Stimulated activated CD4-positive, alpha-beta T cell treated with anti-CD3 and anti-CD28 coated beads, Interleukin-15, amount 100 ng/mL, for 1 hour (primary cell): ENCODE measurements around the gene JUN.

Experiments
- DNase-seq, 2 donors: peaks; one replicate each; pipeline ENCODE4 v3.0.0-alpha.2; 2020; ENCODE audit warnings: low read depth in 1 of 2, low spot score in 1 of 2

JUN gene

DNA sequence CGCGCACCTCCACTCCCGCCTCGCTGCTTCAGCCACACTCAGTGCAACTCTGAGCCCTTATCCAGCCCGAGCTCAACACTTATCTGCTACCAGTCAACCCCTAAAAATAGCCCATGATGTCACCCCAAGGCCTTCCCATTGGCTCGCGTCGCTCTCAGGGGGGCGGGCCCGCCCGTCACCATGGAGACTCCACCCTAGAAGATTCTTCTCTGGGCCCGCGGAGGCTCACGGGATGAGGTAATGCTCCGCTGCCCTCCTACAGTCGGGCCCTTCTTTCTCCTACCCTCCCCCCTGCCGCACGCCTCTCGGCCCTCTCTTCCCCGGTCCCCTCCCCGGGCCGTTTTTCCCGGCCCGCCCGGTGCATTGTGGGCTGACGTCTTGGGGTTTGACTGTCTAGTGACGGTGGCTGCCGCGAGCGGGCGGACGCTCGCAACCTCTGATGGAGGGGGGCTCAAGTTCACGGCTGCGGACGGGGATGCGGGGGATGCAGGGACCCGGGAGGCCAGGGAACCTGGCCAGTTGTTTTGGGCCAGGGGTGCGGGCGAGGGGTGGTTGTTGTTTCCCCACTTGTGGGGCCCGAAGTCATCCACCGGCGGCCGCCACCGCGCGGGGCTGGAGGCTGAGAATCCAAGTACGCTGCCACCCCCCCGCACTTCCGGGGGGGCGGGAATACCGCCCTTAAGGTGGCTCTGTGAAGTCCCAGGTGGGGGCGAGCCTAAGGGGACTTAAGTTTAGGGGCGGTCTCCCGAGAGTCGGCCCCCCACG, at the start of gene JUN:
Gene JUN (minus strand): TSS at position 55 of the 765 bp plus-strand sequence. CDS start 977 bp downstream, outside the sequence.
- peak; percentile 94 to 98 for DNase-seq

DNA sequence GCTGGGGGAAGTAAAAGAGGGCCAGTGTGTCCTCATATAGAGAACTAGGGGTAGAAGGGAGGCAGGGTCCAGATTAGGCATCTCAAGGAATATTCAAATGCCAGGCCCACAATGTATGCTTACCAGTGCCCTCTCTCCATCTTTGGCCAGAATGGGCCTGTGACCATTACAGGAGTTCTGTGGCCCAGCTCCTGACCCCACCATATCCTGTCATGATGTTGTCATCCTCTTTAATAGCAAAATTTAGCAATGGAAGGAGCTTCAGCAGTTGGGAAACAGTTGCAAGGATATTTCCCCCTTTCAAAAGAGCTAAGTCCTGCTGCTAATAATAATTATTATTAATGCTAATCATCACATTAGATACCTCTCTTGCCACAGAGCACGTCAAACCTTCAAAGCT, 49.3 kb upstream of the JUN start:
- no peak for DNase-seq

DNA sequence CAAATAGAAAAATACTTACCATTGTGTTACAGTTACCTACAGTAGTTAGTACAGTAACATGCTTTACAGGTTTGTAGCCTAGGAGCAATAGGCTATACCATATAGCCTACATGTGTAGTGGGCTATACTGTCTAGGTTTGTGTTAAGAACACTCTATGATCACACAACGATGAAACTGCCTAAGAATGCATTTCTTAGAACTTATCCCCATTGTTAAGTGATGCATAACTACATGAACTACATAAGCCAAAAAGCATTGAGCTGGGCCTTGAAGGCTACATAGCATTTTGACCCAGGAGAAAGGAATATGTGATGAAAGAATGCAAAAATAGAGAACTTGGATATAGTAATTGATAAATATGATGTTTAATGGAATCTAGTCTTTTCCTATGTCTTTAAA, 46.4 kb upstream of the JUN start:
- no peak for DNase-seq

DNA sequence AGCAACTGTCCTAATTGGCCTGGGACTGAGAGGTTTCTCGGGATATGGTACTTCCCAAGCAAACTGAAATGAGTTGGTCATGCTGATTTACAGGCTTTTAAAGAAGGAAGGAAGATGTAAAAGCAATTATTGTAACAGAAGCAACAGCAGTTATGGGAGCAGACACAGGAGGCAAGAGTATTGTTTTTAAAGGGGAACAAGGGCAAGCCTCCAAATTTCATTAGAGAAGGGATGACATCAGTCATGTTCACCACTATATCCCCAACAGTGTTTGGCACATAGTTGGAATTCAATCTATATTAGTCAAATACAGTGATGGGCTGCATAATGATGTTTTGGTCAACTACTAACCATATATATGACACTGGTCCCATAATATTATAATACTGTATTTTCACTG, 46.0 kb upstream of the JUN start:
- no peak for DNase-seq

DNA sequence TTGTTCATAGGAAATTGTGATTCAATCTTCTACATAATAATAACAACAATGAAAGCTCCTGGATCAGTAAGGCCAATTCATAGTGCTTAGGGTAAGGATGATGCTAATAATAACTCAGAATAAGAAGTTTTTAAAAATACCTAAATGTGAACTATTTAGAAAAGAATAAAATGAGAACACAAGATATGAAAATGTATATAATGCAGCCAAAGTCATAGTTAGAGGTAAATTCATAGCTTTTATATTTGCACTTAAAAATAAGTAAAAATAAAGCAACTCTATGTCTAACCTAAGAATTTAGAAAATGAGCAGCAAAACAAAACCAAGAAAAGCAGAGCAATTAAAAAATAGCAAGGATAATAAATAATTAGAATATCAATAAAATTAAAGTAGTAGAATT, 43.5 kb upstream of the JUN start:
- no peak for DNase-seq

DNA sequence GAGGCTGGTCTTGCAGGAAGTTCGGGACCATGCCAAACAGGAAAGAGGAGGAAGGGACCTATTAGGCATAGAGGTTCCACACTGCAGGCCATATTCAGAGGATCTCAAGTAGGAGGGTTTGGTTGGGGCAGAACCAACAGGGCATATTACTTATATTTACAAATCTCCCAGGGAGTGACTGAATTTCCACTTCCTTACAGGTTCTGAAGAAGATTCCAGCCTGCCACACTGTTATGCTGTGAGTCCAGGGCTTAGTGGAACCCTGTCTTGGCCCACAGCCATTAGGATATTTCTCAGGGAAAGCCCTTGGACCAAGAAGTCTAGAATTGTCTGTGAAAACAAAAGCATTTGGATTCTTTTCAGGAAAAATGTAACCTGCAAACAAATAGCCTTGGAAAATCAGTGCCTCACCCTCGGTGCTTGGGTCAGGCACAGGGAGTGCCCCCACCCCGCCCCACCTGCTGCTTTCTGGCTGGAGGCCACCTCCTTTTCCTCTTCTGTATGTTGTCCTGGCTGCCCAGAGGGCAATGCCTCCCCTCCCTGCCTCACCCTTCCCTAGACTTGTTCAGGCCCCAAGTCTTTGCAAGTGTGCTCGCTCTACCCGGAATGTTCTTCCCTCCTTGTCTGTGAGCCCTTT, 41.0 kb upstream of the JUN start:
- no peak for DNase-seq

DNA sequence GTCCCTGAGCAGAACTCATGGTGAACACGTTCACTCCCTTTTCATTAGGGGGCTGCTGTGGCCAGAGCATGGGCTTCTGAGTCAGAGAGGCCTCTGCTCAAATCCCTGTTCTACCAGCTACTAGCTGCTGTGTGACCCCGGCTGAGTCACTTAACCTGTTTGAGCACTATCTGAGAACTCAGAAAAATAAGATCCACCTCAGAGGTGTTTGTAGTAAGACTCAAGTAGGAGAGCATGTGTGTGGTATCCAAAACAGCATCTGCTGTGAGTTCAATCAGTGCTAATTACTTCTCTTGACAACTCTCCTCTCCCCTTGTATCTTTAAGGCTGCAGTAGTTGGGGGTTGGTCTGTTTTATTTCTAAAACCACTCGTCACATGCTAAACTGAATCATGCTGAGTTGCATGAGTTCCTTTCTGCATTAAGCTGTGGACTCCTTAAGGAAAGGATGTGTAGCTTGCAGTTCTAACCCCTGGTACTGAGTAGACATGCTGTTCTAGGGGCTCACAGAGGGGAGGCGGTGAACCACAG, 39.7 kb upstream of the JUN start:
- no peak for DNase-seq

DNA sequence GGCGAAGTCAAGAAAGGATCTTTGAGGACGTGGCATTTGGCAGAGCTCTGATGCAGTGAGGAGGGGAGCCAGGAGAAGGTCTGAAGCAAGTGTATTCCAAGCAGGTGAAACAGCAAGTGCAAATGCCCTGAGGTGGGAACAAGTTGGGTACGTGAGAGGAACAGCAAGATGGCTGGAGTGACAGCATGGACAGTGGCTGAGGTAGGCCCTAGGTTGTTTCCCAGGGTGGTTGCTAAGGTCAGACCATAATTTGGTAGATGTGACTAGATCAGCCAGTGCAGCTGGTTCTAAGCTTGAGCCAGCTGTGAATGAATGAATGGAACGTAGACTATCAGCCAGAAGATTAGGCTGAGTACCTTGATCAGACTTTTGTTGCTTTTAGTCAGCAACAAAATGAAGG, 37.5 kb upstream of the JUN start:
- DNase-seq, result no peak

DNA sequence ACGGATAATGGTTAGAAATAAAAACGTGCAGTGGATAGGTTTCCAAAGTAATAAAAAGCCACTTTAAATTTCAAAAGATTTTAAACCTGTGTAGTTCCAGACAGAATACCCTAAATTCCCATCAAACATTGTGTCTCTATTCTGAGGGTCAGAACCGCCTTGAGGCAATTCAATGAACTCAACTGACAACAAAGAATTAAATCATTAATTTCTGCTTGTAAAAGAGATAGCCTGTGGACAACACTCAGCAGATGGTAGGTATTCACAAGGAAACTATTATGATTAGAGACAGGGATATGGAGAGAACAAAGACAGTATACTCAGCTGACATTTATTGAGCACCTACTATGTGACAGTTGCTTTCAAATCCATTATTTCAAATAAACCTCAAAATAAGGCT, 35.1 kb upstream of the JUN start:
- DNase-seq, result no peak

DNA sequence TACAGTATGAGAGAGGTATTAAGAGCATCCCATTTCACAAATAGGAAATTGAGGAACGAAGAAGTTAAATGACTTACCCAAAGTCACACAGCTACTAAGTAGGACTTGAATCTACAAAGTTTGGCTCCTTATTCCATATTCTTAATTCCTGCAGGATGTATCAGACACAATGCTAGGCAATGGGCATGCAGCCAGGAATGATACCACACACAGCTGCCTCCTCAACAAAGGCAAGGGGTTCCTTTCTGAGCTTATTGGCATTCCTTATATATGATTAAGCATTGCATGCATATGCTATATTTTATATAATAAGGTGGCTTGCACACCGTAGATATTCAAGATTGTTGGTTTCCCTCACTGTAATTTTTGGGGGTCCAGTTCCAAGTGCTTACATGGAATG, 34.2 kb upstream of the JUN start:
- no peak for DNase-seq

DNA sequence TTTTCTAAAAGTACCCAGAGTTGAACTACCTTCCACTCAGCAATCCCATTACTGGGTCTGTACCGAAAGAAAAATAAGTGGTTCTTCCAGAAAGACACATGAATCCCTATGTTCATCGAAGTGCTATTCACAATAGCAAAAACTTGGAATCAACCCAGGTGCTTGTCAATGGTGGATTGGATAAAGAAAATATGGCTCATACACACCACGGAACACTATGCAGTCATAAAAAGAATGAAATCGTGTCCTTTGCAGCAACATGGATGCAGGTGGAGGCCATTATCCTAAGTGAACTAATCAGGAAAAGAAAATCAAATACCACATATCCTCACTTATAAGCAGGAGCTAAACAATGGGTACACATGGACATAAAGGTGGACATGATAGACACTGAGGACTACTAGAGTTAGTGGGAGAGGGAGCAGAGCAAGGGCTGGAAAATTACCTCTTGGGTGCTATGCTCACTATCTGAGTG, 32.9 kb upstream of the JUN start:
- DNase-seq, result no peak

DNA sequence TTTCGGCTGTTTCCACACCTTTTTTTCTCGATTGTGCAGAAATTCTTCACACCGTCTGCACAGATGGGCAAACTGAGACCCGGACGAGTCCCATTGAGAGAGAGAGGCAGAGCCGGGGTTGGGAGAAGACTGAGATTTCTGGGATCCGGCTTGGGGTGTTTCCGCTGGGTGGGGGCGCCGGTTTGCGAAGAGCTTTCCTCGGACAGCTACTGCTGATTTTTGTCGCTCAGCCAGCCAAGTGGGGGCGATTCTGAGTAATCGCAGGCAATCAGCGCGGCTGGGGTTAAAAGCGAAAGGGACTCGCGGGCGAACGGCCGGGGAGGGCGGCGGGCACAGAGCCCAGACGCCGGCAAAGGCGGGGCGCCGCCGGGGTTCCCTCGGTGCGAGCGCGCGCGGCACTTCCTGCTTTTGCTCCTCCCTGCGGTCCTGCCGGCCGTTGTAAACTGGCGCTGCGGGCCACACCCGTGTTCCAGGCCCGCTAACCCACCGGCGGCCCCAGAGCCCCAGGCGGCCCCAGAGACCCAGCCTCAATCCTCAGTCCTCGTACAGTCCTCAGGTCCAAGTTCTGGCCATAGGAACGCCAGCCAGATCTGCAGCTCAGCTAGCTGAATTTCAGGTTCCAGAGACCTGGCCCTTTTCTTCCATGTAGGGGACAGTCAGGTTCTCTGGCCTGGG, 32.4 kb upstream of the JUN start:
- peak; percentile 66 to 71 for DNase-seq

DNA sequence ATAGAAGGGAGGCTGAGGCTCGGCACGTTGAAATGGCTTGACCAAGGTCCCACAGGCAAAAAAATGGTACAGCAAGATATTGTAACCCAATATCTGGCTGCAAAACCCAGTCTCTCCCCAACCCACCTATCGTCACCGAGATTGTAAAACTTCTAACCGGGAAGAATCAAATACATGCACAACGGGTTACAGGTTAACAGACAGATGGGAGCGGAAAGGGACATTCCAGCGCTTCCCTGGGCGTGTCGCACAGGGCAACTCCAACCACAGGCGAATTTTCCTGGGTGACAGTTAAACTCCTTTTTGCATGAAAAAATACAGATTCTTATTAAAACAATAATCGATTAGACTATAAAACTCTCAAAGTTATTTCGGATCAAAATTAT, 31.8 kb upstream of the JUN start:
- no peak for DNase-seq

DNA sequence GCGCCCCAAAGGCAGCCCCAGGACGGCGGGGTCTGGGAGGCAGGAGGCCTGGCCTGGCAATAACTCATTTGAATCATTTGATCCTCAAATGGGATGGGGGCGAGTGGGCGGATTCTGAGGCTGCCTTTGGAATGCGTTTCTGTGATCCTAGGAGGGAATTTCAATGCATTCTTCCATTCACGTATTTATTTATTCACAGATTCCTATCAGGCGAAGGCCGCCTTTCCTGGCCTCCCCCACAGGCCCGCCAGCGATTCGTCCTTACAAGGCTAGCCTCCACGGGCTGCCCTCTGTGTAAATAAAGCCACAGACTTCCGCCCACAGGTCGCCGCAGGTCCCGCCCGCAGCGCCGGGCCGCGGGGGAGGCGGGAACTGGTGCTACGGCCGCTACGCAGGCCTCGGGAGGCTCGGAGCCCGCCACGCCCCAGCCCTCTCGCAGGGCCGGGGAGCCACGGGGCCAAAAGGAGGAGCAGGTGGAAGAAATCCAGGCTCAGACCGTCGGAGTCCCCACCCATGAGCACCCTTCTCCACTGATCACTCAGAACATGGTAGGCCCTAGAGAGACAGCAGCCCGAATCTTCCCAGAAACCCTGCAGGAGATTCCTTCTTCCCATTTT, 31.3 kb upstream of the JUN start:
- DNase-seq, result peak; percentile 18 to 19

DNA sequence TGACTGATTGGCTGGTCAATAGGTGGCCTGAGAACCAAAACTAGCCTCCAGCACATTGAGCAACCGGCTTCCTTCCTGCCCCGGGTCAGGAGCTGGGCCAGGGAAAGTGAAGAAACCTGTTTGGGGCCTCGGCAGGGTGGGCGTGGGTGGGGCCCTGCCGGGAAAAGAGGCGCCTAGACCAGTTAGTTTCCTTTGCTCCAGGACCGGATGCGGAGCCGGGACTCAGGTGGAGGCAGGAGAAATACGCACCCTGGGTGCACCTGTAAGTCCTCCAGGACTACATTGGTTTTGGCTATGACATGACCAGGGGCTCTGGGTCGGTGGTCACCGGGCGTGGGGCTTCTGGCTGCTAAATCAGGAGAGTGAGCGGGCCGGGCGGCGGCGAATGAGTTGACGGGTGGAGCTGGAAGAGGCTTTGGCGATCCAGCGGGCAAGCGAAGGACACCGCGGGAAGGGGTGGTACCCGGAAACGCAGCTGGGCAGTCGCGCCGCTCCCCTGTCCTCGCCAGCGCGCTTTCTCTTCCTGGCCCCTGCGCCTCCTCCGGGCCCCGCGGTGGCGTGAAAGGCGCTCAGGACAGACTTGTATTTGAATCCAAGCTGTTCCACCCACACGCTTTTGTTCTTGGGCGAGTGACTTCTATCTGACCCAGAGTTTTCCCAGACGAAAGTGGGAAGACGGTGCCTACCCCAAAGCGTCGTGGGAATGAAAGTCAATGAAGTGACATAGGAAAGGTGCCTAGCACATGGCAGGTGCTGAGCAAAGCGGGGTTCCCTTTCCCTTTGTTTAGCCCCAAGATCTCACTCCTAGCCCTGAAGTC, 30.6 kb upstream of the JUN start:
- no peak for DNase-seq

DNA sequence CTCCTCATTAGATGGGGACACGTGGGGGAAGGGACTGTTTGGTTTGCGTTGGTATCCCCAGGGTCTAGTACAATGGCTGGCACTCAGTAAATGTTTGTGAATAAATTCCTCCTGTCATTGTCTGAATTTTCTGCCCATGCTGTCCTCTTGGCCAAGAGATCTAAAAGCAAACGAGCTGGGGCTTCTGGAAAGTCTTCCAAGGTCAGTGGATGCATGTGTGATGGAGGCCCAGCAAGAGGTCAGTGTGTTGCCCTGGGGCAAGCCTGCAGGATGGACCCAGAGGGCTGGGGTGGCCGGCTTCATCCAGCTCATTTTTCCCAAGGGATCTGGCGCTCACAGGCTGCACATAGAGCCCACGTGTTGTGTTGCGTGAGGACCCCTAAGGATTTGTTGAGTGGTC, 30.0 kb upstream of the JUN start:
- no peak for DNase-seq

DNA sequence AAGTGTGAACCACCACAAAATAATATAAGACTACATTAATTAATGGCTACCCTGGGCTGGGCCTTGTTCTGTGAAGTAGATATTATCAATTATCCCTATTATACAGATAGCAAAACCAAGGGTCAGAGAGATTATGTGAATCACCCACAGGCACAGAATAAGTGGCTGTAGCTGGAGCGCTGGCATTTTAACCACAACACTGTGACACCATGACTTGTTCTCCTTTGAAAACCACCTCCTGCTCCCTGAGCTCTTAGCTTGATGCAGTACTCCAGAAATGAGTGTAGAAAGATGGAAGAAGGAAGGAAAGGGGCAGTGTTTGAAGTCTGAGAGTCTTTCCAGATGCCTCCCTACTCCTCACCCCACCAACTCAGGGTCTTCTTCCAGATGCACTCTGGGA, 29.5 kb upstream of the JUN start:
- DNase-seq, result no peak

DNA sequence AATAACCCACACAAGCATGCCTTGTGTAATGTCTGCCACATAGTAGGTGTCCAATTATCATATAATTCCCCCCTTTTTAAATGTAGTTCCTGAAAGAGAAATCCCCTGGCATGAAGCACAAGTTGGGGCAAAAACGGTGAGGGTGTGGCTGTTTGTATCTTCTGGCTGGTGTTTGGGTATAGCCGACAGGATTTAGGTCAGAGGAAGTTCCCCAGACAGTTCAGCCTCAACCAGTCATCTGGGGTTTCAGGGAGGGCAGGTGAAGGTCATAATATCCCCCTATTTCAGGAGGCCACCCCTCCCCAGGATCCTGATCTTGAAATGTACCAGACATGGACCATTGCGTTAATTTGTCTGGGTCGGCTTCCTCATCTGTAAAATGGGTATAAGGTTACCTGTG, 29.1 kb upstream of the JUN start:
- peak in 1 of 2 donors; percentile 22 for DNase-seq

DNA sequence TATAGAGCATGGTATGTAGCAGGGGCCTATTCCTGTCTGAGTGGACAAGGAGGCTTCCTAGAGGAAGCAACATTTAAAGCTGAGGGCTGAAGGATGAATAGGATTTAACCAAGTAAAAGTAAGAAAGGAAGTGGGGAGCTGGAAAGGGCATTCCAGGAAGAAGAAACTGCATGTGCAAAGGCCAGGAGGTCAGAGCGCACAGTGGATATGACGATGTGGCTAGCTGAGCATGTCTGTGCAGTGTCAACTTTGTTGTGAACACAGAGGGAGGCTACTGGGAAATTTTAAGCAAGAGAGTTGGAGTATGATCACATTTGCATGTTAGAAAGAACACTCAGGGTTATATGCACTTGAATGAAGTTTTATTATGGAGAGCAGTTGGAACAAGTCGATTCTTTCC, 28.6 kb upstream of the JUN start:
- no peak for DNase-seq

DNA sequence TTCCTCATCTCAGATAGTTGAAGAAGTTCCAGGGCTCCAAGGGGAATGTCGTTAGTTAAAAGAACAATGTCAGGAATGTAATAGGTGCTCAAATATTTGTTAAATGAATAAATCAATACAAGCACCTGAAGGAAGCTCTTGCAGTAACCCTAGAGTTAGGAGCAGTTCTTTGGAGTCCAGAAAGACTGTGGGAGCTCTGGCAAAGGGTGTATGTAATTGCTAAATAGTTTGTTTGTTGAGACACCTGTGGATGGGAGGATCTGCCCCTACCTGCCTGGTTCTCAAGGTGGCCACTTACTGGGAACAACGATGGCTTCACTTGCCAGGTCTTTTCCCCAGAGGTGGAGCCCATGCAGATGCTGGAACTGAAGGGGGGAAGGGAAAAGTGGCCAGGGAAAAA, 27.5 kb upstream of the JUN start:
- DNase-seq, result no peak
